HEK293 (cell line): Measurements from ENCODE around the gene ZNF594.

Experiments
- CTCF ChIA-PET: fragments of 350-600 bp; formaldehyde crosslinking; extraction: SDS; loops from one replicate; lab custom pipeline; 2021; ENCODE audit warnings: antibody characterized with exemption; lab: Yijun Ruan, JAX
- POLR2A ChIA-PET: fragments of 300-600 bp; formaldehyde crosslinking; extraction: SDS; loops from one replicate; lab custom pipeline; 2020; ENCODE audit warnings: antibody characterized with exemption, inconsistent platforms; lab: Yijun Ruan, JAX
- H3K27ac ChIP-seq: fragments of 200-500 bp; sonication (Bioruptor generic); 2 replicates; pipeline ENCODE4 v1.5.1; 2014; ENCODE audit warnings: low read depth, low read length, control low read depth, inconsistent platforms; ENCODE audit errors: extremely low read depth
- H3K36me3 ChIP-seq, 2 experiments: fragments of 200-500 bp in 1 of 2; sonication (Bioruptor generic) in 1 of 2; 1 replicate in 1 of 2; 2 replicates in 1 of 2; pipeline ENCODE4 v1.5.1; 2014 to 2017; ENCODE audit warnings: inconsistent platforms in 2 of 2, low read length in 2 of 2; ENCODE audit not compliant: control insufficient read depth in 2 of 2, insufficient read depth in 1 of 2
- H3K4me1 ChIP-seq: fragments of 200-500 bp; sonication (Bioruptor generic); 2 replicates; pipeline ENCODE4 v1.5.1; 2014; ENCODE audit warnings: mild to moderate bottlenecking, low read length, inconsistent platforms; ENCODE audit not compliant: control insufficient read depth, insufficient read depth
- H3K4me3 ChIP-seq: 2 replicates; pipeline ENCODE4 v1.5.1; 2011; ENCODE audit warnings: low read depth, mild to moderate bottlenecking, control low read depth, low read length, moderate library complexity
- H3K9me3 ChIP-seq: fragments of 200-500 bp; sonication (Bioruptor generic); 2 replicates; pipeline ENCODE4 v1.5.1; 2014; ENCODE audit warnings: low read depth, low read length, inconsistent platforms; ENCODE audit not compliant: control insufficient read depth, insufficient read depth
- BCL11A ChIP-seq: fragments of 450-650 bp; formaldehyde crosslinking; IDR thresholded peaks from 2 replicates; pipeline ENCODE4 v1.5.1; 2016; ENCODE audit warnings: low read depth, missing biosample characterization, missing genetic modification characterization
- KLF10 ChIP-seq: fragments of 450-650 bp; IDR thresholded peaks from 2 replicates; pipeline ENCODE4 v1.5.1; 2018; ENCODE audit warnings: missing biosample characterization, mild to moderate bottlenecking, missing genetic modification characterization
- OVOL3 ChIP-seq: fragments of 450-650 bp; formaldehyde crosslinking; IDR thresholded peaks from 2 replicates; pipeline ENCODE4 v1.5.1; 2016; ENCODE audit warnings: missing biosample characterization, missing genetic modification characterization
- ZBTB10 ChIP-seq: fragments of 450-650 bp; formaldehyde crosslinking; IDR thresholded peaks from 2 replicates; pipeline ENCODE4 v1.5.1; 2016; ENCODE audit warnings: missing biosample characterization, missing genetic modification characterization
- ZNF311 ChIP-seq: fragments of 450-650 bp; formaldehyde crosslinking; IDR thresholded peaks from 2 replicates; pipeline ENCODE4 v1.5.1; 2017; ENCODE audit warnings: missing biosample characterization, missing genetic modification characterization, borderline replicate concordance
- ZNF350 ChIP-seq: fragments of 450-650 bp; formaldehyde crosslinking; IDR thresholded peaks from 2 replicates; pipeline ENCODE4 v1.5.0; 2017; ENCODE audit warnings: missing biosample characterization, mild to moderate bottlenecking, missing genetic modification characterization
- ZNF394 ChIP-seq: fragments of 450-650 bp; formaldehyde crosslinking; IDR thresholded peaks from 2 replicates; pipeline ENCODE4 v1.5.1; 2016; ENCODE audit warnings: missing biosample characterization, missing genetic modification characterization, mild to moderate bottlenecking, moderate library complexity, borderline replicate concordance
- ZNF404 ChIP-seq: fragments of 450-650 bp; formaldehyde crosslinking; IDR thresholded peaks from 2 replicates; pipeline ENCODE4 v1.5.1; 2017; ENCODE audit warnings: missing biosample characterization, missing genetic modification characterization
- ZNF548 ChIP-seq: fragments of 450-650 bp; formaldehyde crosslinking; IDR thresholded peaks from 2 replicates; pipeline ENCODE4 v1.5.1; 2016; ENCODE audit warnings: missing biosample characterization, missing genetic modification characterization
- ZNF549 ChIP-seq: fragments of 450-650 bp; IDR thresholded peaks from 2 replicates; pipeline ENCODE4 v1.5.1; 2018; ENCODE audit warnings: missing biosample characterization, missing genetic modification characterization, mild to moderate bottlenecking, inconsistent platforms, moderate library complexity
- ZNF626 ChIP-seq: fragments of 450-650 bp; sonication (Bioruptor Pico); formaldehyde crosslinking; IDR thresholded peaks from 2 replicates; pipeline ENCODE4 v1.5.1; 2018; ENCODE audit warnings: missing biosample characterization, missing genetic modification characterization, inconsistent platforms
- ZNF658 ChIP-seq: fragments of 450-650 bp; formaldehyde crosslinking; IDR thresholded peaks from 2 replicates; pipeline ENCODE4; 2016; ENCODE audit warnings: missing biosample characterization, missing genetic modification characterization
- ZNF704 ChIP-seq: fragments of 450-650 bp; formaldehyde crosslinking; IDR thresholded peaks from 2 replicates; pipeline ENCODE4 v1.5.1; 2016; ENCODE audit warnings: missing biosample characterization, missing genetic modification characterization
- ZNF76 ChIP-seq: fragments of 450-650 bp; formaldehyde crosslinking; IDR thresholded peaks from 2 replicates; pipeline ENCODE4; 2016; ENCODE audit warnings: low read depth, missing biosample characterization, missing genetic modification characterization, borderline replicate concordance
- ZSCAN16 ChIP-seq: fragments of 450-650 bp; formaldehyde crosslinking; IDR thresholded peaks from 2 replicates; pipeline ENCODE4 v1.5.1; 2016; ENCODE audit warnings: missing biosample characterization, missing genetic modification characterization
- TF ChIP-seq, protein P1 (sequence below): fragments of 450-650 bp; formaldehyde crosslinking; IDR thresholded peaks from 2 replicates; pipeline ENCODE4 v1.5.1; 2016; ENCODE audit warnings: missing biosample characterization, missing genetic modification characterization
- TF ChIP-seq, protein P2 (sequence below): fragments of 450-650 bp; formaldehyde crosslinking; IDR thresholded peaks from 2 replicates; pipeline ENCODE4 v1.5.1; 2017; ENCODE audit warnings: missing biosample characterization, mild to moderate bottlenecking, missing genetic modification characterization, moderate library complexity

Gene ZNF594

DNA sequence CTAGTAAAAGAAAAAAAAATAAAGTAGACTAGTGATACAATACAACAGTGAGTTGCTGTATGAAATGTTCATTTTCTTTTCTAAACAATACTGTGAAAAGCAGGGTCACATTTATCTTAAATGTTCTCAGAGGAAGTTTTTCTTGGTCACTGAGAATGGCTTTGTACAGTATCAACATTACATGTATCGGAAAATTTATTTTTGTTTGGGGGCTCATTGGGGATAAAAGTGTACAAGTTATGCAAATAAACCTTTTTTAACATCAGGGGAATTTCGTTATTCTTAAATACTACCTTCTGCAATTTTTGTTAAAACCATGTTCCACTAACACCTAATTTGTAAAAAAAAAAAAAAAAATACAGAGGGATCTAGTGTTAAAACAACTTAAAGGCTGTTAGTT is 8.7 kb upstream of the ZNF594 start (continued):
- TF ChIP-seq, protein P1, sequence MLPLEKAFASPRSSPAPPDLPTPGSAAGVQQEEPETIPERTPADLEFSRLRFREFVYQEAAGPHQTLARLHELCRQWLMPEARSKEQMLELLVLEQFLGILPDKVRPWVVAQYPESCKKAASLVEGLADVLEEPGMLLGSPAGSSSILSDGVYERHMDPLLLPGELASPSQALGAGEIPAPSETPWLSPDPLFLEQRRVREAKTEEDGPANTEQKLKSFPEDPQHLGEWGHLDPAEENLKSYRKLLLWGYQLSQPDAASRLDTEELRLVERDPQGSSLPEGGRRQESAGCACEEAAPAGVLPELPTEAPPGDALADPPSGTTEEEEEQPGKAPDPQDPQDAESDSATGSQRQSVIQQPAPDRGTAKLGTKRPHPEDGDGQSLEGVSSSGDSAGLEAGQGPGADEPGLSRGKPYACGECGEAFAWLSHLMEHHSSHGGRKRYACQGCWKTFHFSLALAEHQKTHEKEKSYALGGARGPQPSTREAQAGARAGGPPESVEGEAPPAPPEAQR (tag by site-specific recombination), result no peak
- TF ChIP-seq ZNF76 (tag by site-specific recombination), result no peak
- no peak for TF ChIP-seq ZBTB10

DNA sequence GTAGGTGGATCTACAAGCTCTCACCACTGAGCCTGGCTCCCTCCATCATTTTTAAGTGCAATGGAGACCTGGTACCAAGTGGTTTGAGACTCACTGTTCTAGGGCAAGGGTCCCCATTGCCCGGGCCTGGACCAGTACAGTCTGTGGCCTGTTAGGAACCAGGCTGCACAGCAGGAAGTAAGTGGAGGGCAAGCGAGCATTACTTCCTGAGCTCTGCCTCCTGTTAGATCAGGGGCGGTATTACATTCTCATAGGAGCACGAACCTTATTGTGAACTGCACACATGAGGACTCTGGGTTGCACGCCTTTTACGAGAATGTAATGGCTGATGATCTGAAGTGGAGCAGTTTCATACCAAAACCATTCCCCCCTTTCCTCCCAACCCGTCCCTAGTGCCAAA is 6.8 kb upstream of the ZNF594 start:
- no peak overlapping the region for H3K4me3 ChIP-seq
- no peak for TF ChIP-seq ZNF704 (tag by site-specific recombination)
- TF ChIP-seq ZSCAN16 (tag by site-specific recombination), result no peak
- no peak for TF ChIP-seq ZNF626
- no peak for TF ChIP-seq ZNF350 (tag by site-specific recombination)
- no peak for TF ChIP-seq ZNF658
- no peak for TF ChIP-seq OVOL3 (tag by site-specific recombination)
- no peaks in the 10 kb centered on the region for H3K4me1 ChIP-seq
- H3K9me3 ChIP-seq, result no peaks in the 10 kb centered on the region
- ChIA-PET CTCF (interaction anchor here (0.6 to 1.7 kb wide), 4 partner anchors 14 to 218 kb away, joined by 3 to 5 read pairs (median 4); no protein-coding TSS in a partner anchor), POLR2A (no interaction called here)
- no peak overlapping the region for H3K27ac ChIP-seq
- H3K36me3 ChIP-seq, result no peaks in the 10 kb centered on the region; a peak in 1 of 3 replicates

DNA sequence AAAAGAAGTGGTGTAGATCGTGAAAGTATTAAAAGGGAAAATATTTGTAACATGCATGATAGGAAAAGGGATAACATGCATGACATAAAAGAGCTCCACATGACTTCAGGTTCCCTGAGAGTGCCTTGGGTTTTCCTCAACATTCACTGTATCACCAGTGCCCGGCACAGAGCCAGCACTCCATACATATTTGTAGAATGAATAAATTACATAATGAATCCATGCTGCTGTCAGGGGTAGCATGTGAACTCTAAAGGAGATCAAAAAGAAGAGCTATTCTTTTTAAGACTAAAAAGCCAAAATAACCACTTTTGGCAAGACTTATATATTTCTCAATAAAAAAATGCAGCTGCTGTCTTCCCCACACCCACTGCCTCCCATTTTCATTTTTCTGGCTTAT is 2.7 kb upstream of the ZNF594 start:
- CTCF ChIA-PET, result interaction anchor here (0.7 to 0.9 kb wide), 2 partner anchors 42 to 1872 kb away, joined by 3 to 5 read pairs; no protein-coding TSS in a partner anchor
- no peaks in the 10 kb centered on the region for H3K4me1 ChIP-seq
- peaks cover 8% of the 10 kb centered on the region for H3K9me3 ChIP-seq
- POLR2A ChIA-PET, result no interaction called here
- no peak overlapping the region for H3K27ac ChIP-seq
- TF ChIP-seq, protein P2, sequence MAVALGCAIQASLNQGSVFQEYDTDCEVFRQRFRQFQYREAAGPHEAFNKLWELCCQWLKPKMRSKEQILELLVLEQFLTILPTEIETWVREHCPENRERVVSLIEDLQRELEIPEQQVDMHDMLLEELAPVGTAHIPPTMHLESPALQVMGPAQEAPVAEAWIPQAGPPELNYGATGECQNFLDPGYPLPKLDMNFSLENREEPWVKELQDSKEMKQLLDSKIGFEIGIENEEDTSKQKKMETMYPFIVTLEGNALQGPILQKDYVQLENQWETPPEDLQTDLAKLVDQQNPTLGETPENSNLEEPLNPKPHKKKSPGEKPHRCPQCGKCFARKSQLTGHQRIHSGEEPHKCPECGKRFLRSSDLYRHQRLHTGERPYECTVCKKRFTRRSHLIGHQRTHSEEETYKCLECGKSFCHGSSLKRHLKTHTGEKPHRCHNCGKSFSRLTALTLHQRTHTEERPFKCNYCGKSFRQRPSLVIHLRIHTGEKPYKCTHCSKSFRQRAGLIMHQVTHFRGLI (tag by site-specific recombination), result no peak
- TF ChIP-seq BCL11A (tag by site-specific recombination) (no peak), ZNF311 (tag by site-specific recombination) (no peak), ZNF404 (no peak), ZNF548 (no peak), ZNF394 (tag by site-specific recombination) (no peak), ZNF549 (tag by site-specific recombination) (no peak), KLF10 (no peak)
- peaks cover 9 to 14% of the 10 kb centered on the region in 2 experiments for H3K36me3 ChIP-seq
- no peak overlapping the region for H3K4me3 ChIP-seq
